Hematopoietic multipotent progenitor cell treated with erythropoietin and hydrocortisone succinate and interleukin-3 and kit ligand, for 15 days (in vitro differentiated cells): ENCODE data around the gene NANS.
"Not testable (repeated sequence)": the region's sequence is repeated elsewhere in the genome, so short reads cannot be mapped to it uniquely, and the experiment has no call there.

Source experiments
- DNase-seq: peaks from one replicate; pipeline ENCODE4 v3.0.0-alpha.2; 2015; ENCODE audit warnings: low spot score

NANS gene

GRCh38 chr9:98078895-98079294 lies 22.4 kb downstream of the NANS start:
- DNase-seq: no peak

GRCh38 chr9:98080326-98080725 lies 23.8 kb downstream of the NANS start:
- no peak for DNase-seq

- DNase-seq: no peak
Observed at GRCh38 chr9:98080780-98081179, 24.2 kb downstream of the NANS start.

GRCh38 chr9:98081477-98082219 lies 25.1 kb downstream of the NANS start:
- no peak for DNase-seq

- no peak for DNase-seq
Observed at GRCh38 chr9:98083061-98083501, 26.5 kb downstream of the NANS start.

- DNase-seq: peak; percentile 13
Observed at GRCh38 chr9:98083566-98084183, 27.1 kb downstream of the NANS start.

GRCh38 chr9:98084396-98084795 lies 27.9 kb downstream of the NANS start:
- no peak for DNase-seq

GRCh38 chr9:98085058-98085457 lies 28.5 kb downstream of the NANS start:
- no peak for DNase-seq

- no peak for DNase-seq
Observed at GRCh38 chr9:98085944-98086343, 29.4 kb downstream of the NANS start.

- no peak for DNase-seq
Observed at GRCh38 chr9:98086461-98086860, 29.9 kb downstream of the NANS start.

- no peak for DNase-seq
Observed at GRCh38 chr9:98087420-98088354, 31.2 kb downstream of the NANS start.

- not testable (repeated sequence) for DNase-seq
Observed at GRCh38 chr9:98090674-98091073, 34.1 kb downstream of the NANS start.

- DNase-seq: no peak
Observed at GRCh38 chr9:98091735-98092612, 35.4 kb downstream of the NANS start.

- no peak for DNase-seq
Observed at GRCh38 chr9:98092613-98092931, 36.0 kb downstream of the NANS start.

- DNase-seq: no peak
Observed at GRCh38 chr9:98094316-98094715, 37.8 kb downstream of the NANS start.

GRCh38 chr9:98094851-98095250 lies 38.3 kb downstream of the NANS start:
- no peak for DNase-seq

- DNase-seq: no peak
Observed at GRCh38 chr9:98095401-98095800, 38.9 kb downstream of the NANS start.

GRCh38 chr9:98096091-98096490 lies 39.6 kb downstream of the NANS start:
- no peak for DNase-seq

- DNase-seq: no peak
Observed at GRCh38 chr9:98097836-98098235, 41.3 kb downstream of the NANS start.

- DNase-seq: no peak
Observed at GRCh38 chr9:98099346-98099745, 42.8 kb downstream of the NANS start.

GRCh38 chr9:98099898-98100297 lies 43.4 kb downstream of the NANS start:
- no peak for DNase-seq

- DNase-seq: no peak
Observed at GRCh38 chr9:98100456-98100855, 43.9 kb downstream of the NANS start.
